Superior temporal gyrus (tissue), 1 donor: ENCODE results near the gene RLBP1.

Source experiments
- DNase-seq: peaks from one replicate; pipeline ENCODE4 v3.0.0-alpha.2; 2016; ENCODE audit errors: extremely low spot score

Gene RLBP1

DNA sequence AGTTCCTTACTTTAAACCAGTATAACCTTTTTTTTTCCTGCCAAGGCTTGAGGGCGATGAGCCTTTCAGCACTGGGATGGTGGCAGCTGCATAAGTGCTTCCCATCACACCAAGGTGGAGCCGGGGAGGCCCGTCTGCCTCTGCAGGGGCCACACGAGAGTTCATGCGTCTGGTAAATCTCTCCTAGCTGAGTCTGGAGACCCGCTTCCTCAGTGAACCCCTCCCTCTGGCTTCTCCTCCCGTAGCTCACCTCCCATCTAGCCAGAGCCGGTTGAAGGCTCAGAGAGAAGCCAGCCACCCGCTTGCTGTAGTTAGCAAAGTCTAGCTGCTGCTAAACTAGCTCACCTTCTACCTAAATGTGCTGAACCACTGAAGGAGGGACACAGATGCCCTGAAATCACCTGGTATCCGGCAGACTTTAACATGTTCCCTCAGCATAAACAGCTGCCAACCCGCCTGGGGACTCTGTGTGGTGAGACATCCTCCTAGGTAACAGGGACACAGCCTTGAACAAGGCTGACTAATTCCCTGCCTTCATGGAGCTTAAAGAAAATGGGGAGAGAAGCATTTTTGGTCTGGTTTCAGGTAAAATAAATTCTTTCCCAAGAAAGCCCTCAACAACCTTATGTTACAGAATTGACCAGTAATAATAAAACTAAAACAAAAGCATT lies 42.9 kb downstream of the RLBP1 start:
- no peak for DNase-seq

DNA sequence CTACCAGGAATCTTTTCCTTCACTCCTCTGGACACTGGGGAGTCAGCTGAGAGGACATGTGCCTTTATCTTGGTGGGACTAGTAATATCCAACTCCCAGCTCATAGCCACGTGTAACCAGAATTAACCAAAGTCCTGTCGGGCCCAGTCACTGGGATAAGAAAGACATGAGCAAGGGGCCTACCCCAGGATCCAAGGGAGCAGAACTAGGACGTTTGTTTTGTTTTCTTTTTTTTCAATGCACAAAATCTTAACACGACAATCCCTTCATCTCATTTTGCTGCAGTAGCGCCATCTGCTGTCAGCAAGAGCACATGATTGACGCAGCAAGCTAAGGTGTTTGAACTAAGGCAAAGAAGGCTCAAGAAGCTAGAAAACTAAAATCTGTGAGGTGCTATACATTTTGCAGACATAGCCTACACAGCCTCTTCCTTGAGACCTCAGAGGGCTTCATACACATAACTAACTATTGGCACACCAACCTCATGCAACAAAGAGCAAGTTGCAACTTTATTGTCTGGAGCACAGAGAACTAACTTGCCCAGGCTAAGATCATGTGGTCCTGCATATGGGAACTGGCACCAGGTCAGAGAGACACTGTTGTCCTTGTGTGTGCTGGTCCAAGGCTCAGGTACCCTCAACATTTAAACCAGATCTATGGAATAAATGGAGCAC lies 43.6 kb downstream of the RLBP1 start:
- peak; percentile 89 for DNase-seq

DNA sequence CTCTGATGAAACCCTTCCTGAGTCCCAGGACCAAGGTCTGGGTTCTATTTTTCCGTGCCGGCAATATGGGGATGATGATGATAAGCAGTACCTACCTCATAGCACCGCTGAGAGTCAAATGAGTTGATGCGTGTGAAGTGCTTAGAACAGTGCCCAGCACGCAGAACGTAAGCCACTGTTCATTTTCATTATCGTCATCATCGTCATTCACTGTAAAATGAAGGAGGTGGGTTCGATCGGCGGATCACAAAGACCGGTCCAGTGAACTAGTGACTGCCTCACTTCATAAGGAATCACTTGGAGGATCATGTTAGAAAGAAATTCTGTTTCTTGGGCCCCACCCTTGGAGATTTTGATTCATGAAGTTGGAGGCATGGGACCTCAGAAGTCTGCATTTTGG lies 44.3 kb downstream of the RLBP1 start:
- DNase-seq = no peak

DNA sequence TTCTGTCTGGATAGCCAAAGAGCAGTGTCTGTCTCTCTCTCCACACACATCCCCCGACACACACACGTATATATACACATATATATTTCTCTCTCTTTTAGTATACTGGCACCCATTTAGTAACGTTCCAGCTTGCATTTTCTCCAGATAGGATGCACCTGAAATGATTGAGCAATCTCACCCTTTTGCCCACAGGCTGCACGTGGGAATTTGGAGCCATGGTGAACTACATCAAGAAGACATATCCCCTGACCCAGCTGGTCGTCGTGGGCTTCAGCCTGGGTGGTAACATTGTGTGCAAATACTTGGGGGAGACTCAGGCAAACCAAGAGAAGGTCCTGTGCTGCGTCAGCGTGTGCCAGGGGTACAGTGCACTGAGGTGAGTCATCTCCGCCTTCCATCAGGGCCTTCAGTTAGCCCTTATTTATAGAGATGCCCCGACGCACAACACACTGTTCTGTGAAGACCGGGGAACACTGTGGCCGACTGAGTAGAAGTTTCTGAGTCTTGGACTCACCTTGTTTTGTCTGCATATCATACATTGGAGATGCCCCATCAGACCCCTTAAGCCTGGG lies 45.7 kb downstream of the RLBP1 start:
- no peak for DNase-seq

DNA sequence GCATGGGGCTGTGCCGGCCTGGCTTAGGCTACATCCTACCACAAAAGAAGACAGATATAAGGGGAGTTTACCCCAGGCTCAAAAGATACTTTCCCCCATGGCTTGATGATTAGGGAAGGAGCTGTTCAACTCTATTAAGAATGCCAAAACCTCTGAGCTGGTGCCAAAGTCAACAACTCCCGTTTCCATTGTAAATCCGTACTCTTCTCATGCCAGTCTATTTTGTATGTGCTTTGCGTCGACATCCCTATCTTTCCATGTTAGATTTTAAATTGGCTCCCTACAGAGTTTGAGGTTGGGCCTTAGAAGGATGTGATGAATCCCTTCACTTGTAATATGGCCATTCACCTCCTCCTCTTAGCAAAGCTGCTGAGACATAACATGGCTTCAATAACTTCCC lies 46.9 kb downstream of the RLBP1 start:
- no peak for DNase-seq

DNA sequence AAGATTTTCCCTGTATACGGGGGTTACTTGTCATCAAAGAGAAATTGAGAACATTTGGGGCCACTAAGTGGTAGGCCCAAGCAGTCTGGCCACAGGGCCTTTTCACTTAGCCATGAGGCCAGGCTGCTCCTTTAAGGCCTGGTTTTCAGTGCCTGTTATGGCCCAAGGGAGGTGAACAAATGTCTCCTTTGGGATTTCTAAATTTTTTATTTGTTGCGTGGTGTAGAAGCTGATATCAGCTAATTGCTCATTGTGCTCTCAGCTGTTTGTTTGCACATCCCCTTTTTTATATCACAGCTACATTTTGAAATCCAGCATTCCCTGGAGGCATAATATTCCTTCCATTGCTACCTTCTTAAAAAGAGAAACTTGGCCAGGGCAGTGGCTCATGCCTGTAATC lies 48.5 kb downstream of the RLBP1 start:
- no peak for DNase-seq

DNA sequence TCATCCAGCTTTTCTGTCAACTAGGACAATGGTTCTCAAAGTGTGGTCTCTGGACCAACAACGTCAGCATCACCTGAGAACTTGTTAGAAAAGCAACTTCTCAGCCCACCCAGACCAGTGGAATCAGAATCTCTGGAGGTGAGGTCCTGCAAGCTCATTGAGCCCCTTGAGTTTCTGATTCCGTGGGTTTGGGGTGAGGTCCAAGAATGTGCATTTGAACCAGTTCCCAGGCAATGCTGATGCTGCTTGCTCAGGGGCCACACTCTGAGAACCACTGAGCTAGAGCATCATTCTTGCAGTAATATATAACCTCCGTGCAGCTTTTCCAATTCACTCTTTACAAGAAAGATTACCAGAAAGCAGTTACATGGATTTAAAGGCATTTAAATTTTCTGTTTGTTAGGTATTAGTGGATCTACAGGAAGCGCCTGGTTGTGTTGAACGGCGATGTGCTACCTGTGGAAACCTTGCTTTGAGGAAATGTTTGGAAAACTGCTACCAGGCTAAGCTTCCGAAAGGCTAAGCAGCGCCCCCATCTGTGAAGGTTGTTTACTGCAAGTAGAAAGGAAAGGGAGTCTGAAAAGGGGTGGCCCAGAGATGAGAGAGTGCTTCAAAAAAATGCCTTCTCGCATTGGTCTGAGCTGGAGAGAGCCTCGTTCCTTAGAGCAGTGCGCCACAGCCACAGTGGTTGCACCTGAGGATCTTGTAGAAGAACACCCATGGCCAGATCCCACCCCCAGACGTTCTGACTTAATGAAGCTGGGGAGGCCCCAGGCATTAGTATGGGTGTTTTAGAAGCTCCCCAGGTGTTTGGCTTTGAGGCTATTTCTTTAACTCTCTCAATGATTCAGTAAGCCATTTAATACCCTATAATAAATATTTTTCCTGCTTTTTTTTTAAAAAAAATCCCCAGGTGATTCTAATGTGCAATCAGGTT lies 50.0 kb downstream of the RLBP1 start:
- peak; percentile 82 for DNase-seq

DNA sequence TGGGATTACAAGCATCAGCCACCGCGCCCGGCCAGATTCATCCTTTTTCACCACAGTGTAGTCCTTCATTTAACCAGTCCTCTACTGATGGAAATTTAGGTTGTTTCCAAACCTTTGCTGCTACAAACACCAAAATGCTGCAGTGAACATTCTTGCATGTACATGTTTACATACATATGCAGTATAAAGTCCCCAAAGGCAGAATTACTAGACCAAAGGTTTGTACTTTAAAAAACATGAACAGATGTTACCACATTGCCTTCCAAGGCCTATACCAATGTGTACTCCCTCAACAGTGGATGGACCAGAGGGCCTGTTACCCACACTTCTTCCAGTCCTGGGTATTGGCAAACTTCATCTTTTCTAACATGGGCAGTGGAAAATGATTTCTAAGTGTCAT lies 51.0 kb downstream of the RLBP1 start:
- DNase-seq = no peak

DNA sequence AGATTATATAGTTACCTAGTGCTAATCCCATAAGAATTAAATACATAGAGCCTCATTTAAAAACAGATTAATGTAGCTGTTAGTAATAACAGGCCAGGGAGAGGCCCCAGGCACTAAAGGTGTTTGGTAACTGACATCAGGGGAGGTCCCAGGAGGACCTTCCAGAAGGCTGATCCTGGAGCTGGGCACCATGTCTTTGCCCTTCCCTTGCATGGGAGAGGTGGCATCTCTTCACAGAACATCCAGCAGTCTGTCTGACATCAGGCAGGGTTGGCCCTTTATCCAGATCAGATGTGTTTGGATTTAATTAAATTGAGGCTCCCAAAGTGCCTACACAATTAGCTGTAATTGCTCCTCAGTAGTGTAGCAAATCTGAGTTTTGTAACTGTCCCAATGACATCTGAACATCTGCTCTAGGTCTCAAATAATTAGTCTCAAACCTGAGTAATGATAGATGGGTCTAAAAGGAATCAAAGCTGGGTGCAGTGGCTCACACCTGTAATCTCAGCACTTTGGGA lies 53.0 kb downstream of the RLBP1 start:
- DNase-seq = no peak

DNA sequence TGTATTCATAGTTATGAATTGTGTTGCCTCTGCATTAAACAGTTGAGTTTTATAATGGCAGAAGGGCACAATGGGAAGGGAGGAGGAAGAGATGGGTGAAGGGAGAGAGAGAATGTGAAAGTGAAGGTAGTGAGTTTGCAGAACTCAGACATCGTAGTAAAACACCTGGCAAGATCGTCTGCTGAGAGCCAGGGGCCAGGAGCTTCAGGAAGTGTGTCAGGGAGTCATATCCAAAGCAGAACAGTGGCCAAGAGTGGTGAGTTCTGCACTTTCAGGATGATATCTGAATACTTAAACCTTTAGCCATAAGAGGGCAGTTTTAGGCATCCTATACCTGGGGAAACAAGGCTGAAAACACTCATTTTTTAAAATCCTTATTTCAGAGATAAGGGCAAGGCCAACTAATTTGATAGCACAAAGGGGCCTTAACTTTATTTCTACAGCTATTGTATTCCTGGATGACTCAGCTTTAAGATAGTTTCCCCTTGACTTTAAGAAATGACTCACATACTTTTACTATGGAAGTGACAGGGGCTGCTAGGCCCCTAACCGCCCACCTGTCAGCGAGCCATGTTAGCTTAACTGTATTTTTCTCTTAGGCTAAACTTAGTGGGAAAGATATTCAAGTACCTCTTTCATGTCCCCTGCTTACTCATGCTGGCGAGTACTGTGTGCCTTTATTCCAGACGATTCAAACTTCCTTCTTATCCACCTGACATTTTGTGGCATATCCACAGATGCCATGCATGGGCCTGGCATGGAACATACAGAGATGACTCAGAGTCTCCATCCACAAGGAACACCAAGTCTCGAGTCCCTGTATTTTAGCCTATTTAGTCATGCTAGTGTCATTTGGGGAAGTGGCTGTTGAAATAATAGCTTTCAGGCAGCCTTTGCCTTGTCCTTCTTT lies 53.9 kb downstream of the RLBP1 start:
- peak; percentile 62 for DNase-seq

DNA sequence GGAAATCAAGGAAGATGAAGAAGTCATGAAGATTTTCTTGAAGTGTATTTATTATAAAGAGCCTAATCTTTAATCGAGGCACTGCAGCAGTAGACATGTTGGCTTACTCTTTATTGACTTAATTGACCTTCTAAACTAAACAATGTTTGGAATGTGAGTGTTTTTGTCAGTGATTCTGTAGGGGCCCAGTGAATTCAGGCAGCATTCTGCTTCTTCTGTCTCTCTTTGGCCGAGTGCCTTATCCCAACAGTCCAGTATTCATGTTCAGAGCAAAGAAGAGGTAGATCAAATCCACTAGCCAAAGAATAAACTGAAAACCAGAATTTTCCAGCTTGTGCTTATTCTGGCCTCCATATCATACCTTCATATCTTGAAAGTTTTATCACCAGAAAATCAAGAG lies 55.7 kb downstream of the RLBP1 start:
- no peak for DNase-seq

DNA sequence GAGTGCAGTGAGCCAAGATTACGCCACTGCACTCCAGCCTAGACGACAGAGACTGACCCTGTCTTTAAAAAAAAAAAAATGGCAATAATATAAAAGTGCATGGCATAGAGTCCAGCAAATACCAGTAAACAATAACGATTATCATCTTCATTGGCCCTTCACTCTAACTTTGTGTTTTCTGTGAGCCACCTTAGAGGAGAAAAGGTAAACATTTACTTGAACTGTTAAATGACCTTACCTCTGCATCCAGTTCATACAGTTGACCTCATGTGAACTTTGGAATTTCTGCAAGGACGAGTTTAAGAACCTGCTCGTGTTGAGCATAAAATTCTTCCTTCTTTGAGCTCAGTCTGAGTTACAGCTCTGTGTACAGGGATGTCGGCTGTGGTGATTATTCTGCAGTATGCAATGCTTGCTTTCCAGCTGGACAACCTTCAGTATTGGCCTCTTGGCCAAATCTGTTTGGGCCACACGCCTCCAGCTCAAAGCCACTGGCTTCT lies 56.6 kb downstream of the RLBP1 start:
- DNase-seq = no peak

DNA sequence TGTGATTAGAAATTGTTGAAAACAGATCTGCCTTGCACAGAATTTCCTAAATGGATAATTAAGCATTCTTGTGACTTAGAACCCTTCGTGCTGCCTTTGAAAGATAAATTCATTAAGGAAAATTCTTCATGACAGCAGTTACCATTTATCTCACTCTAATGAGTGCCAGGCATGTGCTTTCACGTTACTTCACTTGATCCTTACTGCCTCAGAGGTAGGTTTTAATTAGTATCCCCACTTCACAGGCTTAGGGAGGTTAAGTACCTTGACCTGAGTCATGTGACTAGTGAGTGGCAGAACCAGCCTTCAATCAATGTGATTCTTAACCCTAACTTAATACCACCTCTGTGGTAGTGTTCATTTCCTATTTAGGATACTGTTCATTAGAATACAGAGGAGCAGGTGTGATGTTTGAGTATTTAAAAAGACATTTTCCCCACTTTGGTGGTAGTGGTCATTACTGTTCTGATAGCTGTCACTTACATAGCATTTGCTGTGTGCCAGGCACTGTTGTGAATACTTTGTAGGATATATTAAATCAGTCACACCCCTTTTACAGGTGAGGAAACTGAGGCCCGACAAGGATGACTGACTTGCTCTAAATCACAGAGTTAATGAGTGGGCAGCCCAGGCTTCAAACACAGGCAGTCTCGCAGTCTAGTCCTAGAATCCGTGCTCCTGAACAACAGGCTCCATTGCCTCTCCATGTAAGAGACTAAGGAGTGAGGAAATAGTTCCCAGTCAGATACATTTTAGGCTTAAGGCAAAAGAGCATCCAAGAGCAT lies 57.9 kb downstream of the RLBP1 start:
- no peak for DNase-seq

DNA sequence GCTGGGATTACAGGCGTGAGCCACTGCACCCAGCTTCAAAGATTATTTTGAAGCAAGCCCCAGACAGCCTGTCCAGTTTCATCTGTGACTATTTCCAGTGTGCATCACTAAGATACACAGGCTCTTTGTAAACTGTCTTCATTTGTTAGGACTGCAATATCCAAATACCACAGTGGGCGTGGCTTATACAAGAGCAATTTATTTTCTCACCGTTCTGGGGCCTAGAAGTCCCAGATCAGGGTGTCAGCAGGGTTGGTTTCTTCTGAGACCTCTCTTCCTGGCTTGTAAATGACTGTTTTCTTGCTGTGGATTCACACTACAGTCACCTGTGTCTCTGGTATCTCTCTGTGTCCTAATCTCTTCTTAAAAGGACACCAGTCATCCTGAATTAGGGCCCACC lies 59.7 kb downstream of the RLBP1 start:
- DNase-seq = no peak
